GM21381 (cell line): ENCODE results near the gene TWNK.

Experiments
- ATAC-seq: cut with Tn5 transposase; IDR thresholded peaks from one replicate; pipeline ENCODE4 v1.9.1; 2021; ENCODE audit warnings: mild to moderate bottlenecking, moderate library complexity; ENCODE audit not compliant: unreplicated experiment

The TWNK gene

GRCh38 chr10:100986952-100987684 is at the start of gene TWNK, which contains the start of gene MRPL43:
Gene TWNK (plus strand): TSS chr10:100987543. CDS start chr10:100988211, 668 bp downstream.
Gene MRPL43 (minus strand): TSS chr10:100987497. CDS start chr10:100987443, 54 bp downstream.
- ATAC-seq = peak; percentile 88

- no peak for ATAC-seq
Measured at GRCh38 chr10:100939763-100940344, 47.5 kb upstream of the TWNK start.

GRCh38 chr10:100942229-100942628 is 45.1 kb upstream of the TWNK start:
- ATAC-seq = no peak

- ATAC-seq = no peak
Measured at GRCh38 chr10:100943508-100943907, 43.8 kb upstream of the TWNK start.

- ATAC-seq = no peak
Measured at GRCh38 chr10:100945754-100946153, 41.6 kb upstream of the TWNK start.

- ATAC-seq = no peak
Measured at GRCh38 chr10:100948916-100949315, 38.4 kb upstream of the TWNK start.

- ATAC-seq = no peak
Measured at GRCh38 chr10:100960251-100960650, 27.1 kb upstream of the TWNK start.

GRCh38 chr10:100962351-100963080 is 24.8 kb upstream of the TWNK start:
- ATAC-seq = no peak

- ATAC-seq = no peak
Measured at GRCh38 chr10:100963826-100964225, 23.5 kb upstream of the TWNK start.

GRCh38 chr10:100965820-100966219 is 21.5 kb upstream of the TWNK start:
- ATAC-seq = no peak

GRCh38 chr10:100966887-100967286 is 20.5 kb upstream of the TWNK start:
- ATAC-seq = no peak

- no peak for ATAC-seq
Measured at GRCh38 chr10:100967332-100967731, 20.0 kb upstream of the TWNK start.

GRCh38 chr10:100968062-100968736 is 19.1 kb upstream of the TWNK start:
- ATAC-seq = no peak

GRCh38 chr10:100968863-100969186 is 18.5 kb upstream of the TWNK start:
- no peak for ATAC-seq

GRCh38 chr10:100969187-100970075 is 17.9 kb upstream of the TWNK start, which contains the start of gene SEMA4G:
Gene SEMA4G (plus strand): TSS chr10:100969504. CDS start chr10:100972913, 3,409 bp downstream.
- no peak for ATAC-seq

- no peak for ATAC-seq
Measured at GRCh38 chr10:100970076-100970913, 17.0 kb upstream of the TWNK start.

- no peak for ATAC-seq
Measured at GRCh38 chr10:100970914-100971811, 16.2 kb upstream of the TWNK start.

- no peak for ATAC-seq
Measured at GRCh38 chr10:100972115-100972903, 15.0 kb upstream of the TWNK start.
